Chondrocyte (in vitro differentiated cells): Measurements from ENCODE around the gene LARP4B. TPM values are rescaled to one million over a fixed set of nuclear protein-coding genes. Genes with fewer than 3 reads are reported as not detected.

Experiments
- DNase-seq: peaks from one replicate; pipeline ENCODE4 v3.0.0; 2021; ENCODE audit warnings: mixed read lengths, low spot score
- H3K27ac Mint-ChIP-seq: one replicate; pipeline ENCODE4 v1.8.0; 2021; ENCODE audit warnings: mild to moderate bottlenecking, moderate library complexity, mixed read lengths; ENCODE audit not compliant: unreplicated experiment
- H3K27me3 Mint-ChIP-seq: 2 replicates; pipeline ENCODE4 v1.8.0; 2021; ENCODE audit warnings: low read depth, mixed read lengths
- H3K36me3 Mint-ChIP-seq: 2 replicates; pipeline ENCODE4 v1.8.0; 2021; ENCODE audit warnings: low read depth, mixed read lengths
- H3K4me1 Mint-ChIP-seq: 2 replicates; pipeline ENCODE4 v1.8.0; 2021; ENCODE audit warnings: low read depth, mild to moderate bottlenecking, mixed read lengths
- H3K4me3 Mint-ChIP-seq: one replicate; pipeline ENCODE4 v1.8.0; 2021; ENCODE audit warnings: mild to moderate bottlenecking, moderate library complexity, mixed read lengths; ENCODE audit not compliant: unreplicated experiment
- H3K9me3 Mint-ChIP-seq: 2 replicates; pipeline ENCODE4 v1.8.0; 2021; ENCODE audit warnings: low read depth, mixed read lengths
- CTCF ChIP-seq: fragments of 200-600 bp; sonication (generic); IDR thresholded peaks from 2 replicates; pipeline ENCODE4 v1.5.0; 2021; ENCODE audit warnings: antibody characterized with exemption, mild to moderate bottlenecking, moderate library complexity
- total RNA-seq: library from RNA; stranded (reverse); gene quantifications from 3 replicates; pipeline ENCODE4 v1.2.1, GENCODE V29; 2021

The LARP4B gene
- total RNA-seq, 1 donor from 2014 or later: 67.1 TPM

DNA sequence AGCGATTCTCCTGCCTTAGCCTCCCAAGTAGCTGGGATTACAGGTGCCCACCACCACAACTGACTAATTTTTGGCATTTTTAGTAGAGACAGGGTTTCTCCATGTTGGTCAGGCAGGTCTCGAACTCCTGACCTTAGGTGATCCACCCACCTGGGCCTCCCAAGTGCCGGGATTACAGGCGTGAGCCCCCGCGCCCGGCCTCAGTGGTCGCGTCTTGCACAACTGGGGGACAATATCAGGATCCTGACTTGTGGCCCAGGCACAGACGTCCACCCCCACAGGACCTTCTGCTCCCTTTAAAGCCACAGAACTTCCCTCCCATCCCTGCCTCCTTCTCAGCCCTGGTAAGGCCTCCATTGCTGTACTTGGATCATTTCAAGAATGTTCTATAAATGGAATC is 16.8 kb upstream of the LARP4B start:
- no peak for DNase-seq
- Mint-ChIP-seq H3K4me1 (peaks cover 7% of the 10 kb centered on the region), H3K27me3 (peaks cover 3% of the 10 kb centered on the region), H3K9me3 (no peaks in the 10 kb centered on the region), H3K27ac (no peak overlapping the region), H3K36me3 (no peaks in the 10 kb centered on the region), H3K4me3 (no peak overlapping the region)
- no peak for TF ChIP-seq CTCF

DNA sequence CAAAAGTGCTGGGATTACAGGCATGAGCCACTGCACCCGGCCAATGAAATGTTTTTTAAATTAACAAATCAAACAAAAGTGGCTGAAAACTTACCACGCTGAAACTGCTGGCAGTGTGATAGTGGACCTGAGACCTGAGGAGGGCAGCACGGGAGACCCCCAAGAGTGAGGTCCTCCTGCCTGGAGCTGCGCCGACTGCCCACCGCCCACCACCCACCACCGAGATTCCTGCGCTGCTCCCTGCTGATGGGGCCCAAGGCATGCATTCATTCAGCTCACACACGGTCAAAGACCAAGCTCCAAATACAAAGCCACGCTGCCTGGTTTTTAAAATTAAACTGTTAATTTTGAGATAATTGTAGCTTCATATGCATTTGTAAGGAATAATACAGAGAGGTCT is 16.4 kb upstream of the LARP4B start:
- Mint-ChIP-seq H3K9me3 (no peaks in the 10 kb centered on the region), H3K36me3 (no peaks in the 10 kb centered on the region), H3K27me3 (peaks cover 3% of the 10 kb centered on the region), H3K4me3 (no peak overlapping the region), H3K27ac (no peak overlapping the region), H3K4me1 (peaks cover 7% of the 10 kb centered on the region)
- TF ChIP-seq CTCF: no peak
- DNase-seq: no peak

GRCh38 chr10:947051-947450 is 15.5 kb upstream of the LARP4B start:
- DNase-seq: no peak

GRCh38 chr10:945778-946177 is 14.3 kb upstream of the LARP4B start:
- H3K36me3 Mint-ChIP-seq: no peaks in the 10 kb centered on the region
- DNase-seq: no peak
- H3K27ac Mint-ChIP-seq: no peak overlapping the region
- H3K9me3 Mint-ChIP-seq: no peaks in the 10 kb centered on the region
- peaks cover 7% of the 10 kb centered on the region for H3K4me1 Mint-ChIP-seq
- no peak overlapping the region for H3K4me3 Mint-ChIP-seq
- TF ChIP-seq CTCF: no peak
- H3K27me3 Mint-ChIP-seq: peaks cover under 1% of the 10 kb centered on the region

More at GRCh38 chr10:947051-947450, 15.5 kb upstream of the LARP4B start:
- no peak overlapping the region for H3K4me3 Mint-ChIP-seq
- H3K36me3 Mint-ChIP-seq: no peaks in the 10 kb centered on the region
- no peak overlapping the region for H3K27ac Mint-ChIP-seq
- H3K4me1 Mint-ChIP-seq: peaks cover 7% of the 10 kb centered on the region
- no peak for TF ChIP-seq CTCF
- H3K9me3 Mint-ChIP-seq: no peaks in the 10 kb centered on the region
- H3K27me3 Mint-ChIP-seq: peaks cover 3% of the 10 kb centered on the region

DNA sequence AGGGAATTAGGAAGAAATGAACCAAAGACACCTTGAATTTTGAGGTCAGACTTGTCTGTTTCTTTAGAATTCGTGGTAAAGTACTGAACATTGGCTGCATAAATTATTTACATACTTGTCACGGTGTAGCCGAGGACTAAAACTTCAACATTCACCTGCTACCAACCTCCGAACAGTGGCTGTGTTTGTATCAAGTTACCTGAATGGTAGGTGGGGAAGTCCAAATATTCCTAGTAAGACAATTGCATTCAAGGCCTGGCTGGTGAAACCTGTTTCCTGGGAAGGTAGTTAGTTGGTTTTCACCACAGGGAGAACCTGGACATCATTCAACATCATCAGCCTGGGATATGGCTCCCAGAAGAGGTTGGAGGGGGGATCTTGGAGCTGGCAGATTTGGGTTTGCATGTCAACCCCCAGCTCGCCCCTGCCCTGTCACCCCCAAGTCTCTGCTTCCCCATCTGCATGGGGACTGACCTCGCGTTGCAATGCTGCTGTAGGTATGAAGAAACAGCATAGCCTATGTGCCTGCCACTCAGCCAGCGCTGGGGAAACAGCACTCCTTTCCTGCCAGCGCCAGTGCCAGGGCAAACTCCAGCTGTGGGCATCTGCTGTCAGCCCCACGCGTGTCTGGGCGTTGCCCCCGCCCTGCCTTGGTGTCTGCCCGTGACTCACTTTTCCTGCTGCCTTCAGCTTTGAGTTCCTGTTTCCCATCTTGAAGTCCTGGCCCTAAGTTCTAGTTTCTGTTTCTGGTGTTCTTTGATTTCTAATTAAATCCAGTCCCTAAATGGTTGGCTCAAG is 12.7 kb upstream of the LARP4B start:
- Mint-ChIP-seq H3K27ac (peak overlapping the region; percentile 4), H3K36me3 (no peaks in the 10 kb centered on the region), H3K4me1 (peaks cover 7% of the 10 kb centered on the region), H3K27me3 (no peaks in the 10 kb centered on the region), H3K9me3 (no peaks in the 10 kb centered on the region), H3K4me3 (no peak overlapping the region)
- DNase-seq: no peak
- no peak for TF ChIP-seq CTCF
